Measurements from ENCODE around the gene PAFAH1B2. TPM values are rescaled to one million over a fixed set of nuclear protein-coding genes. Genes with fewer than 3 reads are reported as not detected.

PAFAH1B2 gene
- total and polyA plus RNA-seq, 10 of the 15 experiments (the other 5 are each of a cell fraction or from before 2014, with no cell fraction given), result 17.6 to 64.8 (median 47.6) TPM

DNA sequence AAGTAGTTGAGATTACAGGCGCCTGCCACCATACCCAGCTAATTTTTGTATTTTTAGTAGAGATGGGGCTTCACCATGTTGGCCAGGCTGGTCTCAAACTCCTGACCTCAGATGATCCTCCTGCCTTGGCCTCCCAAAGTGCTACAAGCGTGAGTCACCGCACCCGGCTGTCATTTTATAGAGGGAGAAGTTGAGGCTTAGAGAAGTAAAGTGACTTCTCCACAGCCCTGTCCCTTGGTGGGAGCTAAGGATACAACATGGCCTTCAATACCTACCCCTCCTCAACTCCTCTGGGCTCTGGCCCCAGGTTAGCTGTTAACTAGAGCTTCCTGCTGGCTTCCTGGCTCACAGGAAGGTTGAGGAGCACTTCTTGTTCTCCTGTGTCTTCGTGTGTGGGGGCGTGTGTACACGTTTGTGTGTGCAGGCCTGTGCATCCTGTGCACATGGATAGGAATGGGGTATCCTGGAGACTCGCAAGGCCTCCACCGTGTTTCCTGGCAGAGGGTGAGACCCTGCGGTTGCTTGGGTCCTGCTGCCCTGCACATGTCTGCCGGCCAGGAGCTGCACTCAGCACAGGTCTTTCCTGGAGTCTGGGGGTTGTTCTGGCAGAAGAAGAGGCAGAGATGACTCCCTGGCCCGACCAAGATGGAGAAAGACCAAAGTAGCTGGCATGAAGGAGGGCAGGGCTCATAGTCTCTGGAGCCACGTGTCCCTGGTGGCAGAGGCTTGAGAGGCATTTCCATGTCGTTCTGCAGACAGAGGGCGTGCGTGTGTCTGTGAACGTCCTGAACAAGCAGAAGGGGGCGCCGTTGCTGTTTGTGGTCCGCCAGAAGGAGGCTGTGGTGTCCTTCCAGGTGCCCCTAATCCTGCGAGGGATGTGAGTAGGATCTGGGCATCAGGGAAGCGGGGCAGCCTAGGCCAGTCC is 36.8 kb downstream of the PAFAH1B2 start (continued):
- TF ChIP-seq EP300 (IDR thresholded peaks at IDR 0.05; ENCODE audit: borderline replicate concordance in 1 of 2, control insufficient read depth in 1 of 2, low read depth in 2 of 2, low read length in 2 of 2) (no peak), BCL11A (IDR thresholded peaks at IDR 0.05; ENCODE audit: low read depth, low read length) (no peak), SUZ12 (IDR thresholded peaks at IDR 0.05; ENCODE audit: unreplicated experiment) (no peak), CEBPB (IDR thresholded peaks at IDR 0.05; ENCODE audit: borderline replicate concordance in 1 of 2, low read depth in 2 of 2, low read length in 2 of 2) (no peak), KDM1A (IDR thresholded peaks at IDR 0.05; ENCODE audit: borderline replicate concordance) (no peak), NR2C2 (IDR thresholded peaks at IDR 0.05; ENCODE audit: borderline replicate concordance, control insufficient read depth, insufficient read length, low read depth) (no peak), IRF3 (IDR thresholded peaks at IDR 0.05) (no peak), PAX8 (IDR thresholded peaks at IDR 0.05) (no peak), ZBTB4 (CRISPR knock-in tag; IDR thresholded peaks at IDR 0.05) (no peak), ATF3 (IDR thresholded peaks at IDR 0.05; ENCODE audit: borderline replicate concordance, extremely low read depth, low read depth, low read length) (peak; percentile 44; the same call in 1 of the 2 replicates), NKRF (conservative IDR thresholded peaks at IDR 0.05) (no peak; the same call in 1 of the 2 replicates), CBFB (IDR thresholded peaks at IDR 0.05; ENCODE audit: low read depth) (no peak), EED (IDR thresholded peaks at IDR 0.05; ENCODE audit: low read depth) (no peak), ATF7 (IDR thresholded peaks at IDR 0.05; ENCODE audit: low read depth) (no peak), WRNIP1 (IDR thresholded peaks at IDR 0.05; ENCODE audit: borderline replicate concordance, low read depth, low read length) (no peak), CREB1 (IDR thresholded peaks at IDR 0.05; ENCODE audit: low read depth) (no peak)
- TF ChIP-seq, protein P1, sequence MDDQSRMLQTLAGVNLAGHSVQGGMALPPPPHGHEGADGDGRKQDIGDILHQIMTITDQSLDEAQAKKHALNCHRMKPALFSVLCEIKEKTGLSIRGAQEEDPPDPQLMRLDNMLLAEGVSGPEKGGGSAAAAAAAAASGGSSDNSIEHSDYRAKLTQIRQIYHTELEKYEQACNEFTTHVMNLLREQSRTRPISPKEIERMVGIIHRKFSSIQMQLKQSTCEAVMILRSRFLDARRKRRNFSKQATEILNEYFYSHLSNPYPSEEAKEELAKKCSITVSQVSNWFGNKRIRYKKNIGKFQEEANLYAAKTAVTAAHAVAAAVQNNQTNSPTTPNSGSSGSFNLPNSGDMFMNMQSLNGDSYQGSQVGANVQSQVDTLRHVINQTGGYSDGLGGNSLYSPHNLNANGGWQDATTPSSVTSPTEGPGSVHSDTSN (IDR thresholded peaks at IDR 0.05; ENCODE audit: insufficient replicate concordance, low read depth, low read length), result no peak
- TF ChIP-seq, protein P2, sequence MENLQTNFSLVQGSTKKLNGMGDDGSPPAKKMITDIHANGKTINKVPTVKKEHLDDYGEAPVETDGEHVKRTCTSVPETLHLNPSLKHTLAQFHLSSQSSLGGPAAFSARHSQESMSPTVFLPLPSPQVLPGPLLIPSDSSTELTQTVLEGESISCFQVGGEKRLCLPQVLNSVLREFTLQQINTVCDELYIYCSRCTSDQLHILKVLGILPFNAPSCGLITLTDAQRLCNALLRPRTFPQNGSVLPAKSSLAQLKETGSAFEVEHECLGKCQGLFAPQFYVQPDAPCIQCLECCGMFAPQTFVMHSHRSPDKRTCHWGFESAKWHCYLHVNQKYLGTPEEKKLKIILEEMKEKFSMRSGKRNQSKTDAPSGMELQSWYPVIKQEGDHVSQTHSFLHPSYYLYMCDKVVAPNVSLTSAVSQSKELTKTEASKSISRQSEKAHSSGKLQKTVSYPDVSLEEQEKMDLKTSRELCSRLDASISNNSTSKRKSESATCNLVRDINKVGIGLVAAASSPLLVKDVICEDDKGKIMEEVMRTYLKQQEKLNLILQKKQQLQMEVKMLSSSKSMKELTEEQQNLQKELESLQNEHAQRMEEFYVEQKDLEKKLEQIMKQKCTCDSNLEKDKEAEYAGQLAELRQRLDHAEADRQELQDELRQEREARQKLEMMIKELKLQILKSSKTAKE (IDR thresholded peaks at IDR 0.05; ENCODE audit: low read depth, poor library complexity, severe bottlenecking), result no peak
